ENCODE measurements around the gene SHB. TPM values are rescaled to one million over a fixed set of nuclear protein-coding genes. Genes with fewer than 3 reads are reported as not detected.
A peak's percentile ranks its signal among the peaks of the same experiment; 100 is the strongest.

Gene SHB
- total and polyA plus RNA-seq, 2 of the 13 experiments (the other 11 are each of a cell fraction or from before 2014, with no cell fraction given), result 19.4 to 20.7 TPM

- ATAC-seq (no peak), DNase-seq (ENCODE audit: low spot score) (no peak), FAIRE-seq (no peak)
- 100% methylated on average over 6 of the region's 8 CpGs for WGBS (ENCODE audit: low lambda C conversion rate)
- intact Hi-C loops (cut with micrococcal nuclease; ENCODE audit: unreplicated experiment) (no loop called here), in situ Hi-C loops (cut with HindIII; ENCODE audit: extremely low pct_ligation_motif_present, low pct_unique_long_range_greater_than_20kb) (loop anchor here (25.0 kb wide), 1 partner anchor 430 kb away; the partner anchor contains the start of gene POLR1E)
- POLR2A ChIA-PET, result no interaction called here
- Histone ChIP-seq H2AFZ (ENCODE audit: low read length) (no peak overlapping the region), H3K36me3 (replicated peaks in 1 of 2; ENCODE audit: control insufficient read depth in 1 of 2, insufficient read depth in 2 of 2, low read length in 2 of 2) (peaks cover 30 to 50% of the 10 kb centered on the region in 2 experiments), H3K4me1 (ENCODE audit: insufficient read depth, low read length) (no peaks in the 10 kb centered on the region), H3K9me3 (ENCODE audit: low read length) (no peaks in the 10 kb centered on the region), H3K79me2 (ENCODE audit: insufficient read depth, low read length) (no peaks in the 10 kb centered on the region), H3K27me3 (ENCODE audit: control insufficient read depth in 1 of 2, insufficient read depth in 2 of 2, low read length in 2 of 2) (no peaks in the 10 kb centered on the region), H3K9ac (ENCODE audit: insufficient read depth, low read depth, low read length) (no peak overlapping the region), H3K4me2 (ENCODE audit: low read depth, low read length) (no peak overlapping the region), H4K20me1 (ENCODE audit: insufficient read depth, low read length) (peaks cover 11% of the 10 kb centered on the region; the same call in 1 of the 2 replicates), H3K4me3 (replicated peaks in 1 of 3; ENCODE audit: insufficient read depth in 1 of 3, low read depth in 2 of 3, low read length in 3 of 3) (no peak overlapping the region), H3K27ac (ENCODE audit: extremely low read length, insufficient read depth, low read length) (no peak overlapping the region)
- CTCF ChIA-PET (ENCODE audit: low intra/inter-chr PET ratio, low total read pairs), result no interaction called here
- TF ChIP-seq KLF16 (CRISPR knock-in tag; IDR thresholded peaks at IDR 0.05), result no peak
- TF ChIP-seq E2F1 (CRISPR knock-in tag; IDR thresholded peaks at IDR 0.05), result no peak
- TF ChIP-seq RBM22 (optimal IDR thresholded peaks at IDR 0.05; ENCODE audit: low read length), result peak; percentile 89
- no peak for TF ChIP-seq ATF2 (CRISPR knock-in tag; IDR thresholded peaks at IDR 0.05)
- no peak for TF ChIP-seq STAT6 (CRISPR knock-in tag; IDR thresholded peaks at IDR 0.05; ENCODE audit: borderline replicate concordance)
- TF ChIP-seq ASH2L (IDR thresholded peaks at IDR 0.05; ENCODE audit: insufficient read length, low read depth, low read length), result no peak
- TF ChIP-seq CREB3 (CRISPR knock-in tag; IDR thresholded peaks at IDR 0.05), result no peak
- TF ChIP-seq CAMTA2 (CRISPR knock-in tag; IDR thresholded peaks at IDR 0.05; ENCODE audit: borderline replicate concordance), result no peak
- TF ChIP-seq AGO2 (optimal IDR thresholded peaks at IDR 0.05; ENCODE audit: low read depth, low read length), result peak; percentile 12
- TF ChIP-seq ZNF615 (CRISPR knock-in tag; IDR thresholded peaks at IDR 0.05; ENCODE audit: borderline replicate concordance), result no peak
- no TSS peak for BruUV-seq (replicated peaks)
Observed at GRCh38 chr9:37917313-37917731, 151.7 kb downstream of the SHB start.

Data from HepG2 (cell line).